A549 (cell line): ENCODE results near the gene MXRA7. TPM values are rescaled to one million over a fixed set of nuclear protein-coding genes. Genes with fewer than 3 reads are reported as not detected.

Experiments used
- ATAC-seq, 2 experiments: fragments of 200-7000 bp in 1 of 2; fragments of >200 bp in 1 of 2; cut with Nextera tagmentation in 1 of 2; cut with Tn5 transposase in 1 of 2; 3 replicates each; pipeline versions ENCODE4 v1.8.0 to v1.9.1; 2018 to 2020; ENCODE audit warnings: mild to moderate bottlenecking in 1 of 2, moderate library complexity in 1 of 2
- CTCF ChIA-PET: fragments of 300-600 bp; sonication (Branson Sonifier 250); formaldehyde crosslinking; extraction: SDS; loops from one replicate; lab custom pipeline; 2021; ENCODE audit warnings: antibody characterized with exemption, inconsistent platforms; lab: Yijun Ruan, JAX
- POLR2A ChIA-PET: fragments of 350-600 bp; formaldehyde crosslinking; extraction: SDS; loops from one replicate; lab custom pipeline; 2021; ENCODE audit warnings: antibody characterized with exemption, inconsistent platforms; lab: Yijun Ruan, JAX
- DNase-seq, 2 experiments: peaks; one replicate each; pipeline versions ENCODE4 v3.0.0 to v3.0.0-alpha.2; 2011 to 2016; ENCODE audit warnings: low read depth in 1 of 2, low spot score in 1 of 2
- FAIRE-seq: peaks from 2 replicates; lab custom pipeline; 2011; peaks lifted over from hg19 to GRCh38; lab: Jason Lieb, UNC
- H3K27ac ChIP-seq, 2 experiments: fragments of >200 bp; sonication (Bioruptor Twin); formaldehyde crosslinking; 3 replicates each; pipeline ENCODE4 v1.5.1; 2016 to 2017
- H3K4me1 ChIP-seq: fragments of >200 bp; sonication (Bioruptor Twin); formaldehyde crosslinking; 3 replicates; pipeline ENCODE4 v1.6.1; 2016
- H3K4me2 ChIP-seq: fragments of >200 bp; sonication (Bioruptor Twin); formaldehyde crosslinking; 3 replicates; pipeline ENCODE4 v1.6.1; 2016
- H3K4me3 ChIP-seq: fragments of >200 bp; sonication (Bioruptor Twin); formaldehyde crosslinking; 3 replicates; pipeline ENCODE4 v1.5.1; 2016
- H3K9me3 ChIP-seq: fragments of >200 bp; sonication (Bioruptor Twin); formaldehyde crosslinking; 3 replicates; pipeline ENCODE4 v1.6.1; 2016
- CTCF ChIP-seq: fragments of >200 bp; sonication (Bioruptor Twin); formaldehyde crosslinking; IDR thresholded peaks from 3 replicates; pipeline ENCODE4 v1.5.1; 2016
- E2F6 ChIP-seq: IDR thresholded peaks from 2 replicates; pipeline ENCODE4 v1.6.1; 2012; ENCODE audit warnings: low read depth, borderline replicate concordance
- EHF ChIP-seq: fragments of 250-450 bp; sonication (Bioruptor Pico); IDR thresholded peaks from 2 replicates; pipeline ENCODE4 v1.5.0; 2020; ENCODE audit warnings: mild to moderate bottlenecking
- FOSL2 ChIP-seq, 2 experiments: fragments of 450-650 bp in 1 of 2; fragments of >200 bp in 1 of 2; sonication (Bioruptor Twin) in 1 of 2; formaldehyde crosslinking; IDR thresholded peaks; 2 replicates each; pipeline versions ENCODE4 v1.5.0 to v1.6.1; 2016 to 2020; ENCODE audit warnings: mild to moderate bottlenecking in 1 of 2, moderate library complexity in 1 of 2
- HMGXB4 ChIP-seq: fragments of 250-450 bp; sonication (Bioruptor Pico); IDR thresholded peaks from 2 replicates; pipeline ENCODE4 v1.5.0; 2021; ENCODE audit warnings: mild to moderate bottlenecking, moderate library complexity, borderline replicate concordance
- HOXA7 ChIP-seq: fragments of 250-450 bp; sonication (Bioruptor Pico); IDR thresholded peaks from 2 replicates; pipeline ENCODE4 v1.5.0; 2020; ENCODE audit warnings: mild to moderate bottlenecking, moderate library complexity
- JUN ChIP-seq, 2 experiments: fragments of >200 bp; sonication (Bioruptor Twin); formaldehyde crosslinking; IDR thresholded peaks; 2 replicates in 1 of 2; 3 replicates in 1 of 2; pipeline ENCODE4 v1.6.1; 2016 to 2017
- JUNB ChIP-seq: fragments of >200 bp; sonication (Bioruptor Twin); formaldehyde crosslinking; IDR thresholded peaks from 2 replicates; pipeline ENCODE4 v1.6.1; 2016
- MAFK ChIP-seq: fragments of 450-650 bp; IDR thresholded peaks from 2 replicates; pipeline ENCODE4 v1.6.1; 2014; ENCODE audit not compliant: partially characterized antibody
- PBX3 ChIP-seq: IDR thresholded peaks from 2 replicates; pipeline ENCODE4 v1.6.1; 2012
- PHF8 ChIP-seq: fragments of 200-600 bp; sonication (generic); IDR thresholded peaks from 2 replicates; pipeline ENCODE4 v1.6.1; 2016; ENCODE audit warnings: low read depth, mild to moderate bottlenecking, antibody characterized with exemption, moderate library complexity, borderline replicate concordance
- POLR2AphosphoS2 ChIP-seq: conservative IDR thresholded peaks from 2 replicates; pipeline ENCODE4 v1.6.1; 2012; ENCODE audit warnings: low read length, improper control_type of control experiment, inconsistent platforms
- RARB ChIP-seq: fragments of 250-450 bp; sonication (Bioruptor Pico); IDR thresholded peaks from 2 replicates; pipeline ENCODE4 v1.8.0; 2021; ENCODE audit warnings: mild to moderate bottlenecking, moderate library complexity
- REST ChIP-seq: fragments of 200-600 bp; sonication (generic); IDR thresholded peaks from 2 replicates; pipeline ENCODE4 v1.6.1; 2016; ENCODE audit warnings: antibody characterized with exemption, mild to moderate bottlenecking, moderate library complexity
- RNF2 ChIP-seq: fragments of 200-600 bp; sonication (generic); IDR thresholded peaks from 2 replicates; pipeline ENCODE4 v1.6.1; 2016; ENCODE audit warnings: low read depth, mild to moderate bottlenecking, antibody characterized with exemption, moderate library complexity, borderline replicate concordance
- TFCP2L1 ChIP-seq: fragments of 250-450 bp; sonication (Bioruptor Pico); IDR thresholded peaks from 2 replicates; pipeline ENCODE4 v1.5.0; 2021; ENCODE audit warnings: mild to moderate bottlenecking
- ZFP36 ChIP-seq: fragments of 450-650 bp; IDR thresholded peaks from 2 replicates; pipeline ENCODE4 v1.6.1; 2014; ENCODE audit warnings: borderline replicate concordance; ENCODE audit not compliant: partially characterized antibody
- WGBS: methylation state at CpG from one replicate; pipeline ENCODE4 v1.1.6; 2017; ENCODE audit errors: missing lambda C conversion rate; 5-methylcytosine and 5-hydroxymethylcytosine counted together
- polyA plus RNA-seq, 4 experiments: library from polyadenylated mRNA; depleted of rRNA in 3 of 4; stranded (reverse); fragments of >200 nt; fragmentation: RNase III in 1 of 4; extraction: RNeasy Plus Mini Kit Qiagen cat#74134 plus additional on column Dnase treatment in 1 of 4; gene quantifications; 2 replicates in 3 of 4; 3 replicates in 1 of 4; pipeline ENCODE4 v1.2.3, GENCODE V29; 2011 to 2017

The MXRA7 gene
- polyA plus RNA-seq, 2 of the 4 experiments (the other 2 are of a cell fraction) = 47.8 to 57.2 TPM

- DNase-seq (peak in 1 of 2 experiments; percentile 36), FAIRE-seq (no peak), ATAC-seq (no peak)
- WGBS = 18% methylated on average over 8 of the region's 8 CpGs
- H3K4me2 ChIP-seq = peak overlapping the region; percentile 86
- H3K4me1 ChIP-seq = peaks cover 36% of the 10 kb centered on the region
- POLR2A ChIA-PET = interaction anchor here (0.6 to 1.2 kb wide), 2 partner anchors 150 to 335 kb away, joined by 3 read pairs; no protein-coding TSS in a partner anchor
- no peaks in the 10 kb centered on the region for H3K9me3 ChIP-seq
- H3K4me3 ChIP-seq = peak overlapping the region; percentile 95
- TF ChIP-seq TFCP2L1 (0 out of 2 replicates have a peak, but pooled peaks have one; percentile 79), JUNB (no peak), REST (no peak)
- CTCF ChIA-PET = interaction anchor here (0.6 to 5.3 kb wide), 8 partner anchors 8 to 332 kb away, joined by 3 to 31 read pairs (median 4); no protein-coding TSS in a partner anchor
- H3K27ac ChIP-seq = peak overlapping the region in 1 of 2 experiments; percentile 54; a peak in 2 of 6 replicates
Measured at GRCh38 chr17:76734080-76734840, 23.5 kb upstream of the MXRA7 start.

- H3K4me2 ChIP-seq = peak overlapping the region; percentile 86
- ChIA-PET CTCF (interaction anchor here (1.0 to 5.3 kb wide), 4 partner anchors 12 to 211 kb away, joined by 3 to 31 read pairs (median 8); no protein-coding TSS in a partner anchor), POLR2A (no interaction called here)
- no peaks in the 10 kb centered on the region for H3K9me3 ChIP-seq
- DNase-seq (no peak), ATAC-seq (no peak), FAIRE-seq (no peak)
- H3K4me1 ChIP-seq = peaks cover 29% of the 10 kb centered on the region
- H3K27ac ChIP-seq = no peak overlapping the region
- WGBS = 60% methylated on average over 1 of the region's 1 CpG
- TF ChIP-seq EHF (no peak), POLR2AphosphoS2 (peak; percentile 67; the same call in 1 of the 2 replicates), JUN (IDR thresholded peaks at IDR 0.05) (peak in 1 of 2 experiments; percentile 28; a peak in 3 of 5 replicates), TFCP2L1 (0 out of 2 replicates have a peak, but pooled peaks have one; percentile 14)
- peak overlapping the region; percentile 95 for H3K4me3 ChIP-seq
Measured at GRCh38 chr17:76733618-76733957, 22.8 kb upstream of the MXRA7 start.

- no peaks in the 10 kb centered on the region for H3K9me3 ChIP-seq
- FAIRE-seq = no peak
- POLR2A ChIA-PET = no interaction called here
- 83% methylated on average over 3 of the region's 3 CpGs for WGBS
- no peak for ATAC-seq
- peak overlapping the region; percentile 95; the same call in 1 of the 3 replicates for H3K4me3 ChIP-seq
- CTCF ChIA-PET = interaction anchor here (1.0 to 5.3 kb wide), 5 partner anchors 18 to 323 kb away, joined by 3 to 31 read pairs (median 6); no protein-coding TSS in a partner anchor
- H3K27ac ChIP-seq = no peak overlapping the region
- H3K4me1 ChIP-seq = peaks cover 29% of the 10 kb centered on the region
- H3K4me2 ChIP-seq = peak overlapping the region; percentile 86
- no peak for DNase-seq
- TF ChIP-seq ZFP36 = no peak
- TF ChIP-seq POLR2AphosphoS2 = peak; percentile 97
- no peak for TF ChIP-seq CTCF
- TF ChIP-seq PBX3 = peak; percentile 7; the same call in 1 of the 2 replicates
- peak; percentile 30 for TF ChIP-seq MAFK
- no peak for TF ChIP-seq RNF2
- TF ChIP-seq JUNB = 0 out of 2 replicates have a peak, but pooled peaks have one; percentile 14
- TF ChIP-seq HMGXB4 (CRISPR knock-in tag) = peak; percentile 72; the same call in 1 of the 2 replicates
- no peak for TF ChIP-seq FOSL2 (IDR thresholded peaks at IDR 0.05)
- TF ChIP-seq FOSL2 (CRISPR knock-in tag; IDR thresholded peaks at IDR 0.05) = 0 out of 2 replicates have a peak, but pooled peaks have one; percentile 3
- peak; percentile 90 for TF ChIP-seq HOXA7 (CRISPR knock-in tag)
- no peak for TF ChIP-seq E2F6
- TF ChIP-seq PHF8 = no peak
- TF ChIP-seq RARB (CRISPR knock-in tag) = peak; percentile 52; the same call in 1 of the 2 replicates
Measured at GRCh38 chr17:76732734-76733617, 22.2 kb upstream of the MXRA7 start.
